Osteoblast (primary cell): ENCODE data around the gene AP3S2. TPM values are rescaled to one million over a fixed set of nuclear protein-coding genes. Genes with fewer than 3 reads are reported as not detected.
A peak's percentile ranks its signal among the peaks of the same experiment; 100 is the strongest.

Experiments
- DNase-seq: peaks from one replicate; pipeline ENCODE4 v3.0.0; 2011; ENCODE audit warnings: low spot score, mixed read lengths; ENCODE audit not compliant: insufficient read length; ENCODE audit errors: missing footprints
- H2AFZ ChIP-seq: 2 replicates; pipeline ENCODE4 v1.6.0; 2011; ENCODE audit warnings: mild to moderate bottlenecking, low read length
- H3K27ac ChIP-seq: 2 replicates; pipeline ENCODE4 v1.5.1; 2011; ENCODE audit warnings: mild to moderate bottlenecking, low read depth, low read length, moderate library complexity
- H3K27me3 ChIP-seq: 2 replicates; pipeline ENCODE4 v1.6.0; 2012; ENCODE audit warnings: mild to moderate bottlenecking, control low read depth, inconsistent platforms, low read length, moderate library complexity; ENCODE audit not compliant: insufficient read depth
- H3K36me3 ChIP-seq: 2 replicates; pipeline ENCODE4 v1.5.1; 2011; ENCODE audit warnings: mild to moderate bottlenecking, low read length, control low read depth, moderate library complexity; ENCODE audit not compliant: insufficient read depth
- H3K4me1 ChIP-seq: 2 replicates; pipeline ENCODE4 v1.5.1; 2011; ENCODE audit warnings: mild to moderate bottlenecking, low read length, control low read depth, moderate library complexity; ENCODE audit not compliant: insufficient read depth
- H3K4me2 ChIP-seq: 2 replicates; pipeline ENCODE4 v1.6.0; 2011; ENCODE audit warnings: mild to moderate bottlenecking, low read length; ENCODE audit not compliant: insufficient read depth
- H3K4me3 ChIP-seq: fragments of 200-600 bp; sonication (generic); 3 replicates; pipeline ENCODE4 v1.5.1; 2012; ENCODE audit warnings: mild to moderate bottlenecking, low read length, inconsistent platforms; ENCODE audit not compliant: insufficient read depth
- H3K79me2 ChIP-seq: 2 replicates; pipeline ENCODE4 v1.6.0; 2012; ENCODE audit warnings: mild to moderate bottlenecking, low read length, control low read depth, inconsistent platforms; ENCODE audit not compliant: insufficient read depth
- H3K9me3 ChIP-seq: 2 replicates; pipeline ENCODE4 v1.5.1; 2011; ENCODE audit warnings: low read depth, low read length, control low read depth
- H4K20me1 ChIP-seq: 2 replicates; pipeline ENCODE4 v1.6.0; 2012; ENCODE audit warnings: mild to moderate bottlenecking, low read length, control low read depth; ENCODE audit not compliant: insufficient read depth
- total RNA-seq: library from RNA; depleted of rRNA; stranded (reverse); fragments of >200 nt; gene quantifications from 2 replicates; pipeline ENCODE4 v1.2.3, GENCODE V29; 2012
- TF ChIP-seq, protein P1 (sequence below): IDR thresholded peaks from 2 replicates; pipeline ENCODE4 v1.5.1; 2011; ENCODE audit warnings: mild to moderate bottlenecking, low read depth, low read length, moderate library complexity; ENCODE audit errors: extremely low read depth

The AP3S2 gene
- total RNA-seq, 1 donor = 63.7 TPM

DNA sequence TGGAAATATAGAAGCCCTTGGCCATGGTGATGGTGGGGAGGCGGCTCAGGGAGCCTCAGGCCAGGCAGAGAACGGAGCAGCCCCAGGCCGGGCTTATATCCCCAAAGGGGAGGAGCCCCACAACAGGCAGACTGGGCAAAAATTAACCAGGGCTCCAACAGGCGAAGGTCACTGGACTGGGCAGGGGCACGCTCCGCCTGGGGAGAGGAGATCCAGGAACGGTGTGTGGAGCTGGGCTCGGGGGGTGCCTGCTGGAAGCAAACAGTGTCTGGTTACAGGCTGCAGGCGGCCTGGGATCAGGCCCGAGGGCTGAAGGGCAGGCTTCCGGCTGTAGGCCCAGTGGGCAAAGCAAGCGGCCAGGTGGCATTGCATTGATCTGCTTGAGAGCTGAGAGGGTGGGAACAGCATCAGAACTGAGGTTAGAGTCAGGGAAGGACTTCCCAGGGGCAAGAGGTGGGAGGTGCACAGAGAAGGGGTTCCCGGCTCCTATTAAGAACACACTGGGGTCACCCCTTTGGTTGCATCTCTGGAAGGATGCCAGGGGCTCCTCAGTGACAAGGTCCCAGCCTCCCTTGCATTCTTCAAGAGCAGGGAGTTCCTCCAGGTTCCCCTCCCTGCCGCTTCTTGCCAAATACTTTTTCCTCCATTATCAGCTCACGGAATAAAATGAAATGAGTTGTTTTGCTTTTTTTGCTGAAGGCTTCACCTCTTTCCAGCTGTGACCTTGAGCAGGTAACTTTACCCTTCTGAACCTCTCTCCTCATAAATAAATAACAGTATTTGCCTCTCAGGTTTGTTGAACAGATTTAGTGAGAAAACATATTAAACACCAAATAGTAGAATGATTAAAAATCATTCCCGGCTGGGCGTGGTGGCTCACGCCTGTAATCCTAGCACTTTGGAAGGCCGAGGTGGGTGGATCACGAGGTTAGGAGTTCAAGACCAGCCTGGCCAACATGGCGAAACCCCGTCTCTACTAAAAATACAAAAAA lies 86.9 kb downstream of the AP3S2 start:
- Histone ChIP-seq H2AFZ (no peak overlapping the region), H3K79me2 (peaks cover 76% of the 10 kb centered on the region), H3K9me3 (no peaks in the 10 kb centered on the region), H4K20me1 (peaks cover 54% of the 10 kb centered on the region), H3K4me3 (no peak overlapping the region), H3K4me2 (no peak overlapping the region), H3K27me3 (no peaks in the 10 kb centered on the region), H3K27ac (no peak overlapping the region), H3K4me1 (peaks cover 17% of the 10 kb centered on the region), H3K36me3 (peaks cover 73% of the 10 kb centered on the region)
- DNase-seq = peak; percentile 62
- TF ChIP-seq, protein P1, sequence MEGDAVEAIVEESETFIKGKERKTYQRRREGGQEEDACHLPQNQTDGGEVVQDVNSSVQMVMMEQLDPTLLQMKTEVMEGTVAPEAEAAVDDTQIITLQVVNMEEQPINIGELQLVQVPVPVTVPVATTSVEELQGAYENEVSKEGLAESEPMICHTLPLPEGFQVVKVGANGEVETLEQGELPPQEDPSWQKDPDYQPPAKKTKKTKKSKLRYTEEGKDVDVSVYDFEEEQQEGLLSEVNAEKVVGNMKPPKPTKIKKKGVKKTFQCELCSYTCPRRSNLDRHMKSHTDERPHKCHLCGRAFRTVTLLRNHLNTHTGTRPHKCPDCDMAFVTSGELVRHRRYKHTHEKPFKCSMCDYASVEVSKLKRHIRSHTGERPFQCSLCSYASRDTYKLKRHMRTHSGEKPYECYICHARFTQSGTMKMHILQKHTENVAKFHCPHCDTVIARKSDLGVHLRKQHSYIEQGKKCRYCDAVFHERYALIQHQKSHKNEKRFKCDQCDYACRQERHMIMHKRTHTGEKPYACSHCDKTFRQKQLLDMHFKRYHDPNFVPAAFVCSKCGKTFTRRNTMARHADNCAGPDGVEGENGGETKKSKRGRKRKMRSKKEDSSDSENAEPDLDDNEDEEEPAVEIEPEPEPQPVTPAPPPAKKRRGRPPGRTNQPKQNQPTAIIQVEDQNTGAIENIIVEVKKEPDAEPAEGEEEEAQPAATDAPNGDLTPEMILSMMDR = no peak

GRCh38 chr15:89806210-89806558 lies 87.6 kb downstream of the AP3S2 start:
- no peaks in the 10 kb centered on the region for H3K9me3 ChIP-seq
- peak; percentile 53 for DNase-seq
- H3K27ac ChIP-seq = no peak overlapping the region
- peaks cover 14% of the 10 kb centered on the region for H3K4me1 ChIP-seq
- no peaks in the 10 kb centered on the region for H3K27me3 ChIP-seq
- H3K79me2 ChIP-seq = peaks cover 72% of the 10 kb centered on the region
- H3K4me3 ChIP-seq = no peak overlapping the region
- H2AFZ ChIP-seq = no peak overlapping the region
- TF ChIP-seq, protein P1 = no peak
- no peak overlapping the region for H3K4me2 ChIP-seq
- peaks cover 77% of the 10 kb centered on the region for H3K36me3 ChIP-seq
- H4K20me1 ChIP-seq = peaks cover 57% of the 10 kb centered on the region

GRCh38 chr15:89805241-89806209 lies 88.3 kb downstream of the AP3S2 start:
- no peaks in the 10 kb centered on the region for H3K9me3 ChIP-seq
- H2AFZ ChIP-seq = no peak overlapping the region
- no peaks in the 10 kb centered on the region for H3K27me3 ChIP-seq
- H3K4me2 ChIP-seq = no peak overlapping the region
- peak; percentile 61 for DNase-seq
- H3K27ac ChIP-seq = no peak overlapping the region
- TF ChIP-seq, protein P1 = no peak
- H3K4me3 ChIP-seq = no peak overlapping the region
- peaks cover 14% of the 10 kb centered on the region for H3K4me1 ChIP-seq
- peaks cover 58% of the 10 kb centered on the region for H4K20me1 ChIP-seq
- peaks cover 71% of the 10 kb centered on the region for H3K79me2 ChIP-seq
- H3K36me3 ChIP-seq = peaks cover 77% of the 10 kb centered on the region
